ENCODE results near the gene TRIM33.

- no peak for TF ChIP-seq CTCF (IDR thresholded peaks at IDR 0.05; ENCODE audit: insufficient read depth, low read depth, low read length)
- no peak for TF ChIP-seq EZH2 (IDR thresholded peaks at IDR 0.05; ENCODE audit: insufficient read depth, low read length)
Observed at GRCh38 chr1:114467491-114467890, 43.5 kb downstream of the TRIM33 start.
